AG10803 (cell line): Measurements from ENCODE around the gene NECTIN2.

Experiments
- DNase-seq: peaks from one replicate; pipeline ENCODE4 v3.0.0; 2010; ENCODE audit warnings: low read depth
- H3K4me3 ChIP-seq: 2 replicates; pipeline ENCODE4 v1.5.1; 2011; ENCODE audit warnings: mild to moderate bottlenecking, low read length, control low read depth
- TF ChIP-seq, protein P1 (sequence below): conservative IDR thresholded peaks from 2 replicates; pipeline ENCODE4 v1.5.1; 2011; ENCODE audit warnings: mild to moderate bottlenecking, low read length, control low read depth, inconsistent platforms

The NECTIN2 gene

DNA sequence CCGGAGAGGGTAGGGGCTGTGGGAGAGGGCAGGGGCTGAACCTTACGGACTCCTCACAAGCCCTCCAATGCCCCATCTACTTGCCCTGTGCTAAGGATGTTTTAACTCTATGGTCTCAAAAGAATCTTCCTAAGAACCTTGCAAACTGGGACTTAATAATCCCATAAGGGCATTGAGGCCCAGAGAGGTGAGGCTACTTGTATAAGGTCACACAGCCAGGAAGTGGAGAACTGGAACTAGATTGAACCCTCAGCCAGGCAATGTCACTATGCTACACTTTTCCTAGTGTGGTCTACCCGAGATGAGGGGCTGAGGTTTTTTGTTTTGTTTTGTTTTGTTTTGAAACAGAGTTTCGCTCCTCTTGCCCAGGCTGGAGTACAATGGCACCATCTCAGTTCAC, 85.4 kb downstream of the NECTIN2 start:
- DNase-seq, result no peak
- TF ChIP-seq, protein P1, sequence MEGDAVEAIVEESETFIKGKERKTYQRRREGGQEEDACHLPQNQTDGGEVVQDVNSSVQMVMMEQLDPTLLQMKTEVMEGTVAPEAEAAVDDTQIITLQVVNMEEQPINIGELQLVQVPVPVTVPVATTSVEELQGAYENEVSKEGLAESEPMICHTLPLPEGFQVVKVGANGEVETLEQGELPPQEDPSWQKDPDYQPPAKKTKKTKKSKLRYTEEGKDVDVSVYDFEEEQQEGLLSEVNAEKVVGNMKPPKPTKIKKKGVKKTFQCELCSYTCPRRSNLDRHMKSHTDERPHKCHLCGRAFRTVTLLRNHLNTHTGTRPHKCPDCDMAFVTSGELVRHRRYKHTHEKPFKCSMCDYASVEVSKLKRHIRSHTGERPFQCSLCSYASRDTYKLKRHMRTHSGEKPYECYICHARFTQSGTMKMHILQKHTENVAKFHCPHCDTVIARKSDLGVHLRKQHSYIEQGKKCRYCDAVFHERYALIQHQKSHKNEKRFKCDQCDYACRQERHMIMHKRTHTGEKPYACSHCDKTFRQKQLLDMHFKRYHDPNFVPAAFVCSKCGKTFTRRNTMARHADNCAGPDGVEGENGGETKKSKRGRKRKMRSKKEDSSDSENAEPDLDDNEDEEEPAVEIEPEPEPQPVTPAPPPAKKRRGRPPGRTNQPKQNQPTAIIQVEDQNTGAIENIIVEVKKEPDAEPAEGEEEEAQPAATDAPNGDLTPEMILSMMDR, result no peak
- H3K4me3 ChIP-seq, result no peak overlapping the region
